Tibial nerve (tissue), 4 donors: ENCODE results near the gene ADGRL1. TPM values are rescaled to one million over a fixed set of nuclear protein-coding genes. Genes with fewer than 3 reads are reported as not detected.
"Not testable (repeated sequence)": the region's sequence is repeated elsewhere in the genome, so short reads cannot be mapped to it uniquely, and the experiment has no call there.

Experiments used
- DNase-seq, 2 donors: peaks; one replicate each; pipeline ENCODE4 v3.0.0-alpha.2; 2019; ENCODE audit warnings: low spot score in 2 of 2
- H3K27ac ChIP-seq, 4 donors: fragments of 200-600 bp; sonication (generic) in 3 of 4; one replicate each; pipeline ENCODE4 v1.5.1; 2017 to 2019; ENCODE audit warnings: mild to moderate bottlenecking in 1 of 4
- H3K27me3 ChIP-seq, 2 donors: fragments of 200-600 bp; sonication (generic) in 1 of 2; one replicate each; pipeline versions ENCODE4 v1.5.1 to v1.6.0; 2017 to 2019
- H3K36me3 ChIP-seq, 3 donors: fragments of 200-600 bp; sonication (generic); one replicate each; pipeline ENCODE4 v1.5.1; 2018 to 2019
- H3K4me1 ChIP-seq, 4 donors: fragments of 200-600 bp; sonication (generic) in 3 of 4; one replicate each; pipeline ENCODE4 v1.5.1; 2017 to 2019
- H3K4me3 ChIP-seq, 4 donors: fragments of 200-600 bp; sonication (generic) in 3 of 4; one replicate each; pipeline ENCODE4 v1.5.1; 2017 to 2019; ENCODE audit warnings: mild to moderate bottlenecking in 1 of 4, moderate library complexity in 1 of 4
- H3K9me3 ChIP-seq, 4 donors: fragments of 200-600 bp; sonication (generic) in 3 of 4; one replicate each; pipeline ENCODE4 v1.5.1; 2017 to 2019
- EP300 ChIP-seq, 2 donors: sonication (generic); formaldehyde crosslinking; IDR thresholded peaks; one replicate each; pipeline ENCODE4 v1.6.1; 2017; ENCODE audit warnings: antibody characterized with exemption in 2 of 2, mild to moderate bottlenecking in 1 of 2
- POLR2A ChIP-seq, 2 donors: fragments of 450-650 bp; IDR thresholded peaks; one replicate each; pipeline ENCODE4 v1.6.1; 2017; ENCODE audit warnings: antibody characterized with exemption in 2 of 2, mild to moderate bottlenecking in 2 of 2, moderate library complexity in 2 of 2
- WGBS, 2 donors: methylation state at CpG; one replicate each; pipeline ENCODE4 v1.1.5; 2018; 5-methylcytosine and 5-hydroxymethylcytosine counted together
- total RNA-seq, 4 donors: library from RNA; depleted of rRNA; stranded (reverse); fragments of >200 nt; gene quantifications; one replicate each; pipeline ENCODE4 v1.1.0, GENCODE V29; 2016
- TF ChIP-seq, protein P1 (sequence below), 5 experiments: fragments of 200-600 bp in 3 of 5; fragments of 450-650 bp in 2 of 5; sonication (generic) in 3 of 5; IDR thresholded peaks; one replicate each; pipeline ENCODE4 v1.5.1; 2016 to 2019; ENCODE audit warnings: antibody characterized with exemption in 5 of 5, mild to moderate bottlenecking in 3 of 5, moderate library complexity in 2 of 5

ADGRL1 gene
- 10 to 100 TPM in 2 of 4 donors, 1 to 10 TPM in 2; 8.0 to 17.5 (median 11.2) TPM for total RNA-seq

DNA sequence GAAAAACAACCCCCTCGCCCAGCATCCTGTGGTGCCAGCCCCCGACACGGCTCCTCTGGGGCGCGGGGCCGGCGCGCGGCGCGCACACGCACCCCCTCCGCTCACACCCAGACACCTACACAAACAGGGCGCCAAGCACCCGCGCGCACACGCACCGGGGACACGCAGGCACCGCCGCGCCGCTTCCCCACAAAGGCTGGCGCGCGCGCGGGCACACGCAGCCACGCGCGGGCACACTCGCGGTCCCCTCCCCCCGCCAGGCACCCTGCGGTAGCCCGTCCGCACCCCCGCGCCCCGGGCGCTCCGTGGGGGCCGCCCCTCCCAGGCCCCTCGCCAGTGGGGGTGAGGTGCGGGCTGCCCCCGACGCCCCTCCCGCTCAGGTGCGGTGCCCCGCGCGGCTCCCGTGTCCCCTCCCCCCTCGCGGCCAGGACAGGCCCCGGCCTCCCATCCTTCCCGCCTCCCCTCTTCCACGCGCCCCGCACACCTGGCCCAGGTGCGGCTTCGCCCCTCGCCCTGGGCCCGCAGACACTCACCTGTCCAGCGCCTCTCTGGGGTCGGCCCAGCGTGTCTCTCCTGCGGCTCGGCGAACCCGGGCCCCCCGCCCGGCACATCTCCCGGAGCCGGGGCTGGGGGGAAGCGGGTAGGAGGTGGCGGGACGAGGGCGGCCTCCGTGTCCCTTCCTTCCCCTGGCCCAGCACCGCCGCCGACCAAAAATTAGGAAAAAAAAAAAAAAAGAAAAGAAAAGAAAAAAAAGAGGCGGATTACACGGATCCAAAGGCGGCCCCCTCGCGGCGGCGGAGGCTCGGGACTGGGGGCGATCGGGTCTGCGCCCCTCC lies at the start of gene ADGRL1:
Gene ADGRL1, minus strand, starts transcription at position 718 of the 836 bp plus-strand sequence. CDS start 22,567 bp downstream, outside the sequence.
- Histone ChIP-seq H3K27me3 (peaks cover 0 to 30% of the 10 kb centered on the region in 2 donors), H3K27ac (peak within 1 kb of the TSS in 3 of 4 donors; percentile 35 to 60 (median 53)), H3K4me3 (peak within 1 kb of the TSS; percentile 38 to 64 (median 50)), H3K4me1 (peaks cover 0 to 43% (median 6%) of the 10 kb centered on the region in 4 donors)
- DNase-seq, H3K9me3 ChIP-seq, H3K36me3 ChIP-seq: not testable (repeated sequence)
- 0 to 1% methylated on average over 47 to 58 of the region's 96 CpGs for WGBS, 2 donors

DNA sequence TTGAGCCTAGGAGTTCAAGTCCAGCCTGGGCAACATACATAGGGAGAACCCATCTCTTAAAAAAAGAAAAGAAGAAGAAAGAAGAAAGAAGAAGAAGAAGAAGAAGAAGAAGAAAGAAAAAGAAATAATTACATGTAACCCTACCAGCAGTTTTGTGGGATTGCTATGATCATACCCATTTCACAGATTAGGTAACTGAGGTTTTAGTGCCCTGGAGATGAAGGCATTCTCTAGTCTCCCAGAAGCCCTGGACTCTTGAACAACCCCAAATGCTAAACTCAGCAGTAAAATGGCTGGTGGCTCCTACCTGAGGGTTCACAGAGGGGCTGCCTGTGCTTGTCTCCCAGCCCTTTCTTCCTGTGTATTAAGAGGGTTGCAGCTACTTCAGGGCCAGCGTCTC lies 49.3 kb upstream of the ADGRL1 start:
- H3K9me3 ChIP-seq, H3K27ac ChIP-seq, H3K36me3 ChIP-seq, H3K27me3 ChIP-seq, DNase-seq, H3K4me1 ChIP-seq, H3K4me3 ChIP-seq: not testable (repeated sequence)
- 67 to 68% methylated on average over 1 of the region's 1 CpG for WGBS, 2 donors

DNA sequence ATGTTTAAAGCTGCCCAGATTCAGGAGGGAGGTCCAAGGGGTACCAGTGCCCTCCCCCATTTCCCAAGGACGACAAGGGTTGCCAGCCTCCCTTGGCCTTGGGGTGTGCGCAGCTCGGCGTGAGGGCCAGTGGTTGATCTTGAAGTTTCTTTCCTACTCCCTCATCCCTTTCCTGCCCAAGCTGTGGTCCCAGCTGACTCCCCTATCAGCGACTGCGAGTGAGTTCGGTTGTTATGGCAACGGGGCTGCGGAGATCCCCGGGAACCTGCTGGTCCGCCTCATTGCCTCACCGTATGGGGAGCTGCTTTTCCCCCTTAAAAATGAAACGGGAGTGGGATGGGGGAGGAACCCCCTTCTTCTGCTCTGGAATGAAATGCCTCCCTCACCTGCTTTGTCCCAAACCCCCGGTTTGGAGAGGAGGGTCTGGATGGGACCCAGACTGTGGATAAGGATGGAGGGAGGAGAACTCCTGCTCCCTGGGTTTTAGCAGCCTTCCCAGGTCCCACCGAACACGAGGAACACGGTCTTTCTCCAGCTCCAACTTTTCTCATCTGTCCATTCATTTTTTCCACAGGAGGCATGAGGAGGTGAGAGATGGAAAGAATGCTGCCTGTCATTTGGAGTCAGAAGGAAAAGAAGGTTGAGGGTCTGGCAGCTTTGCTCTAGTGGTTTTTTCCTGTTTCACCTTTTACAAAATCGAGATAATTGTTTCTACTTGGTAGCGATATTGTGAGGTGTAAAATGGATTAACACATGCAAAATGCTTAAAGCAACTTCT lies 48.0 kb upstream of the ADGRL1 start:
- H3K27me3 ChIP-seq, H3K36me3 ChIP-seq, H3K9me3 ChIP-seq, H3K27ac ChIP-seq, H3K4me1 ChIP-seq, H3K4me3 ChIP-seq, DNase-seq: not testable (repeated sequence)
- WGBS, 2 donors, result 11 to 17% methylated on average over 19 of the region's 19 CpGs

DNA sequence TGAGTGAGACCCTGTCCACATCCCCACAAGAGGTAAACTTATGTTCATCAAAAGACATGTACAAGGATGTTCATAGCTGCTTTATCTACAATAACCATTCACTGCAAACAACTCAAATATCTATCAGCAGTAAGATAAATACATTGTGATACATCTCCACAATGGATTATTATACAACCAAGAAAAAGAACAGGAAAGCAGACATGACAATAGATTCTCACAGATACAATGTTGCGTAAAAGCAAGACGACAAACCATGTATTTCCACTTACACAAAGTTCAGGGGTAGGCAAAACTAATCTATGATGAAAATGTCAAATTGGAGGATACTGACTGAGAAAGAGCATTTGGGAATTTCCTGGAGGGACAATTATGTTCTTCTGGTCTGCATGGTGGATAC lies 46.2 kb upstream of the ADGRL1 start:
- 88 to 95% methylated on average over 2 of the region's 2 CpGs for WGBS, 2 donors
- H3K9me3 ChIP-seq, DNase-seq: not testable (repeated sequence)

DNA sequence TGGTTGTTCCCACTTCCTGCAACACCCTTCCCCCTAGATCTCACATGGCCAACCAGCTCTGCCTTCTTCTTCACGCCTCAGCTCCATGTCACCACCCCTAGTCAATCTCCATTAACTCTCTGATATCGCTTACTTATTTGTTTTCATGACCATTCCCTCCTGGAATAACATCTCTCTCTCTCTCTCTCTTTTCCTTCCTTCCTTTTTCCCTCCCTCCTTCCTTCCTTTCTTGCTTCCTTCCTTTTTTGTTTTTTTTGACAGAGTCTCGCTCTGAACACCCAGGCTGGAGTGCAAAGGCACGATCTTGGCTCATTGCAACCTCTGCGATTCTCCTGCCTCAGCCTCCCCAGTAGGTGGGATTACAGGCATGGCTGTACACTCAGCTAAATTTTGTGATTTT lies 44.9 kb upstream of the ADGRL1 start:
- Histone ChIP-seq H3K4me3 (no peak overlapping the region), H3K27ac (no peak overlapping the region), H3K4me1 (peaks cover 0 to 20% (median 3%) of the 10 kb centered on the region in 4 donors), H3K27me3 (peaks cover 0 to 17% of the 10 kb centered on the region in 2 donors), H3K36me3 (no peaks in the 10 kb centered on the region), H3K9me3 (no peaks in the 10 kb centered on the region)
- DNase-seq, result no peak
- TF ChIP-seq, protein P1, sequence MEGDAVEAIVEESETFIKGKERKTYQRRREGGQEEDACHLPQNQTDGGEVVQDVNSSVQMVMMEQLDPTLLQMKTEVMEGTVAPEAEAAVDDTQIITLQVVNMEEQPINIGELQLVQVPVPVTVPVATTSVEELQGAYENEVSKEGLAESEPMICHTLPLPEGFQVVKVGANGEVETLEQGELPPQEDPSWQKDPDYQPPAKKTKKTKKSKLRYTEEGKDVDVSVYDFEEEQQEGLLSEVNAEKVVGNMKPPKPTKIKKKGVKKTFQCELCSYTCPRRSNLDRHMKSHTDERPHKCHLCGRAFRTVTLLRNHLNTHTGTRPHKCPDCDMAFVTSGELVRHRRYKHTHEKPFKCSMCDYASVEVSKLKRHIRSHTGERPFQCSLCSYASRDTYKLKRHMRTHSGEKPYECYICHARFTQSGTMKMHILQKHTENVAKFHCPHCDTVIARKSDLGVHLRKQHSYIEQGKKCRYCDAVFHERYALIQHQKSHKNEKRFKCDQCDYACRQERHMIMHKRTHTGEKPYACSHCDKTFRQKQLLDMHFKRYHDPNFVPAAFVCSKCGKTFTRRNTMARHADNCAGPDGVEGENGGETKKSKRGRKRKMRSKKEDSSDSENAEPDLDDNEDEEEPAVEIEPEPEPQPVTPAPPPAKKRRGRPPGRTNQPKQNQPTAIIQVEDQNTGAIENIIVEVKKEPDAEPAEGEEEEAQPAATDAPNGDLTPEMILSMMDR (IDR thresholded peaks at IDR 0.05), result no peak
- no peak for TF ChIP-seq POLR2A (IDR thresholded peaks at IDR 0.05)
- no peak for TF ChIP-seq EP300 (IDR thresholded peaks at IDR 0.05)
- WGBS, 2 donors, result 68 to 71% methylated on average over 5 of the region's 5 CpGs

More for the DNA sequence above, 46.2 kb upstream of the ADGRL1 start:
- Histone ChIP-seq H3K27me3 (peaks cover 0 to 15% of the 10 kb centered on the region in 2 donors), H3K4me1 (peaks cover 0 to 20% (median 3%) of the 10 kb centered on the region in 4 donors)
- not testable (repeated sequence) for H3K27ac ChIP-seq, H3K36me3 ChIP-seq, H3K4me3 ChIP-seq

DNA sequence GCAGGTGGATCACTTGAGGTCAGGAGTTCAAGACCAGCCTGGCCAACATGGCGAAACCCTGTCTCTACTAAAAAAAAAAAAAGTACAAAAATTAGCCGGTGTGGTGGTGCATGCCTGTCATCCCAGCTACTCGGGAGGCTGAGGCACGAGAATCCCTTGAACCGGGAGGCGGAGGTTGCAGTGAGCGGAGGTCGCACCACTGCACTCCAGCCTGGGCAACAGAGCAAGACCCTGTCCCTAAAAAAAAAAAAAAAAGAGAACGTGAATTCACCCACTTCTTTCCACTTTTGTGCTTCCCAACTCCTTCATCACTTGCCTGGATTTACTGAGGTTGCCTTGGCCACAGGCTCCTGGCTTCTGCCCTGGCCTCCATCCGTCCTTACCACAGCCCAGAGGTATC lies 44.3 kb upstream of the ADGRL1 start:
- not testable (repeated sequence) for H3K9me3 ChIP-seq, DNase-seq, H3K36me3 ChIP-seq, H3K4me3 ChIP-seq, H3K27ac ChIP-seq
- Histone ChIP-seq H3K27me3 (peaks cover 0 to 17% of the 10 kb centered on the region in 2 donors), H3K4me1 (peaks cover 0 to 20% (median 3%) of the 10 kb centered on the region in 4 donors)
- 86 to 88% methylated on average over 10 of the region's 10 CpGs for WGBS, 2 donors

DNA sequence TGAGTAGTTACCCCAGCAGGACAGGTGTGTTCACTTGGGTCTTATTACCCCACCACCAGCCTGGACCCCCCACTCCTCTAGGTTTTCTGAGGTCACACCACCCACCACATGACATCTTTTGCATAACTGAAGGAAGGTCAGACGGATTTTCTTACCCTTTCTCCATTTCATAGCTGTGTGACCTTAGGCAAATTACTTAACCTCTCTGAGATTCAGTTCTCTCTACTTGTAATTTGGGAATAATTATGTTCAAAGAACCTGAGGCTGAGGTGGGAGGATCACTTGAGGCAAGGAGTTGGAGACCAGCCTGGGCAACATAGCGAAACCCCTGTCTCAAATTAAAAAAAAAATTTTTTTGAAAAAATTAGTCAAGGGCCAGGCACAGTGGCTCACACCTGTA lies 43.9 kb upstream of the ADGRL1 start:
- not testable (repeated sequence) for H3K36me3 ChIP-seq, DNase-seq, H3K9me3 ChIP-seq, H3K4me3 ChIP-seq, H3K27ac ChIP-seq
- peaks cover 0 to 17% of the 10 kb centered on the region in 2 donors for H3K27me3 ChIP-seq
- peaks cover 0 to 20% (median 3%) of the 10 kb centered on the region in 4 donors for H3K4me1 ChIP-seq
- WGBS, 2 donors, result 72 to 82% methylated on average over 2 of the region's 2 CpGs

DNA sequence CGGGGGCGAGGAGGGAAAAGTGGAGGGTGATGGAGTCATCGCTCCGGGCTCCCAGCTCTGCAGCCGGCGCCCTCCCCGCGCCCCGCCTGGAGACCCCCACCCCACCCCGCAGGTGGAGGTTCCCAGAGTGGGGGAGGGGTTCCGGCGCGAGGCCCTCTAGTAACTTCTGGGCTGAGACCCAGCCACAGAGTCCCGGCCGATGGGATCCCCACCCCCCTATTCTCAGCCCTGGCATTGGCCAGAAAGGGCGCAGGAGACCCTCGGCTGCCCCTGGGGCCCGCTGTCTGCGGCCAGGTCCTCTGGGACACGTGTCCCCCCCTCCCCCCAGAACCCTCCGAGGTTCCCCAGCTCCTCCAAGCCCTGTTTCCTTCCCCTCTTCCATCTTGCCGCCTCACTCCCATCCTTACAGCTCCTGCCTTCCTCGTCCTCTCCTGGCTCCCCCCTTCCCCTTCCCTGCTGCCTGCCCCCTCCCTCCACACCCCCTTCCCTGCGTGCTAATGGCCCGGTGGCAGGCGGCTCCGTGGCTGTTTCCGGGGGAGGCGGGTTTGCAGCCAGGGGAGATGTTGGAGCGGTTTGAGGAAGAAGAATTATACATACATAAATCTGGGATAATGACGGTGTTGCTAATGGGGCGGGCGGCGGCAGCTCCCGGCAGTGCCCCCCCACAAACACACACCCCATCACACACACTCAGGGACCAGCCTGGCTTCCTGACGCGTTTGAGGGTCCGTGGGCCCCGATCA lies 43.2 kb upstream of the ADGRL1 start:
- DNase-seq, H3K9me3 ChIP-seq, H3K36me3 ChIP-seq: not testable (repeated sequence)
- Histone ChIP-seq H3K27me3 (peaks cover 0 to 17% of the 10 kb centered on the region in 2 donors), H3K4me3 (peak overlapping the region; percentile 36 to 55 (median 50)), H3K4me1 (peaks cover 0 to 20% (median 3%) of the 10 kb centered on the region in 4 donors), H3K27ac (peak overlapping the region in 3 of 4 donors; percentile 19 to 54 (median 43))
- WGBS, 2 donors, result 1% methylated on average over 19 to 21 of the region's 39 CpGs
